Measurements from ENCODE around the gene RAD51B.
"Not testable (repeated sequence)": the region's sequence is repeated elsewhere in the genome, so short reads cannot be mapped to it uniquely, and the experiment has no call there.

RAD51B gene

GRCh38 chr14:68111097-68111852 is 291.7 kb downstream of the RAD51B start:
- no peak for DNase-seq

GRCh38 chr14:68111853-68112270 is 292.3 kb downstream of the RAD51B start:
- DNase-seq = no peak

GRCh38 chr14:68112442-68112841 is 292.9 kb downstream of the RAD51B start:
- no peak for DNase-seq

DNA sequence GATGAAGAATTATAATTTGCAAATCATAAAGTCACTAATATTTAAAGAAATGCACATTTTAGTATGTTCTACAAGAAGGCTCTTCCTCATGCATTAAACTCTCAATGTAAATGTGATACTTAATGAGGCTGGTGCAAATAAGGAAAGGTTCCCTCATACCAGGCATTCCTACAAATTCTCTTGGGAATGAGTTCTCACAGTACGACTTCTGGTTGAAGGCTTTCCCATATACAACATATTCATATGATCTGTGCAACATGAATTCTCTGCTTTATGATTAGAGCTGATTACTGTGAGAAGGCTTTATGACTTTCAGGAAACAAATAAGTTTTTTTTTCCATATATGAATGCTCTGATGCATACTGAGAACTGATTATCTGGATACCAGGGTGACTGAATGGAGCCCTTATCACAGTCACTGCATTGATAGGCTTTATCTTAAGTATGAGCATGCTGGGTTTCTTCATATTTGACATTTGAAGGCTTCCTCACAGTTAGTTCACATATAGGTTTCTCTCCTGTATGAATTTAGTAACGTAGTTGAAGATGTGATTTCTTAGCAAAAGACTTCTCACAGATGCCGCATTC is 293.9 kb downstream of the RAD51B start:
- DNase-seq = no peak

- DNase-seq = not testable (repeated sequence)
Observed at GRCh38 chr14:68115952-68116351, 296.4 kb downstream of the RAD51B start.

GRCh38 chr14:68122651-68123050 is 303.1 kb downstream of the RAD51B start:
- no peak for DNase-seq

GRCh38 chr14:68124050-68124449 is 304.5 kb downstream of the RAD51B start:
- DNase-seq = no peak

DNA sequence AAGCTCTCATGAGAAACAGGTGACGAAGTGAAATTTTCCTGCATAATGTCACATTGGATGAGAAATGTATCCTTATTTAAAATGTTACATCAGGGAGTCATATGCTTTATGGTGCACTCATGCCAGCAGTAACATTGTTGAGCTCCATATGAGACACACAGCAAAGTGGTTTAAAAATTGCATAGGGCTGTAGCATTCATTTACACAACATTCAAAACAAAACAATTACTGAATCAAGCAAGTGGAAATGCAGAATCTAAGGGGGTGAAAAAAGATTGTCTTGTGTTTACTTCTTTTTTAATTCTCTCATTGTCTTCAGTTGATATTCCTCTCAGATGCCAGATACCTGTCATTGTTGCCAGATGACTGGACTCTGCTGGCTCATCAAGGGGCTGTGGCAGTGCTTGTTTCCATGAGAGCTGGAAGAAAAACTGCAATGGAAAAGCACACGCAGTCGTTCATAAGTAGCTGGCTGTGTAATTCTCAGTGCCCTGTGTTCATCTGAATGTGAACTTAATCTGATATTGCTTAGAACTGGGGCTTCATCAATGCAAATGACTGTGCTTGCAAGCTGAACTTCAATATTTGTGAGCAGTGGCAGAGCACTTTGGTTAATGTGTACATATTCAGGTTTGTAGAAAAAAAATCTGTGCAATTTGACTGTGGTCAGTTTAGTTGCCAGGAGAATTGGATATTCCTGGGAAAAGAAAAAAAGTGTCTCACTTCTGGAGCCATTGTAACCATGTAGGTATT is 305.6 kb downstream of the RAD51B start:
- peak in 1 of 56 donors; percentile 2 for DNase-seq

- no peak for DNase-seq
Observed at GRCh38 chr14:68127166-68127565, 307.6 kb downstream of the RAD51B start.

- DNase-seq = no peak
Observed at GRCh38 chr14:68131907-68132306, 312.3 kb downstream of the RAD51B start.

GRCh38 chr14:68132563-68133121 is 313.1 kb downstream of the RAD51B start:
- no peak for DNase-seq

DNA sequence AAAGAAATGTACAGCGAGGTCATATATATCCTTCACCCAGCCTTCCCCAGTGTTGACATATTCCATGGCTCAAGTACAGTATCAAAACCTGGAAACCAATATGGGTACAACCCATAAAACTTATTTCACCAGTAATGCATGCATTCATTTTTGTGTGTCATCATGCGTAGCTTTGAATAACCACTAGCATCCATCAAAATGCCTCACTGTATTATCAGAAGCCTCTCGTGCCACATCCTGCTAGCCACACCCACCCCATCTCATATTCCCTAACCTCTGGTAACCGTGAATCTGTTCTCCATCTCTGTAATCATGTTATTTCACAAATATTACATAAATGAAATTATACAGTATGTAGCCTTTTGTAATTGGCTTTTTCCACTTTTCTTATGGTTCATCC is 314.3 kb downstream of the RAD51B start:
- DNase-seq = no peak

- no peak for DNase-seq
Observed at GRCh38 chr14:68135028-68135427, 315.4 kb downstream of the RAD51B start.

- no peak for DNase-seq
Observed at GRCh38 chr14:68135566-68135965, 316.0 kb downstream of the RAD51B start.

GRCh38 chr14:68137704-68138619 is 318.4 kb downstream of the RAD51B start:
- peak in 37 of 56 donors; percentile 4 to 75 (median 34) for DNase-seq

- DNase-seq = no peak
Observed at GRCh38 chr14:68139431-68140075, 320.0 kb downstream of the RAD51B start.

GRCh38 chr14:68140076-68140741 is 320.6 kb downstream of the RAD51B start:
- no peak for DNase-seq

- no peak for DNase-seq
Observed at GRCh38 chr14:68140806-68141205, 321.2 kb downstream of the RAD51B start.

- no peak for DNase-seq
Observed at GRCh38 chr14:68141281-68142088, 321.9 kb downstream of the RAD51B start.
